NT2/D1 (cell line): ENCODE results near the gene NSMCE1.

ENCODE experiments used
- SUZ12 ChIP-seq: IDR thresholded peaks from 2 replicates; pipeline ENCODE4 v1.6.1; 2011; ENCODE audit not compliant: insufficient read length, insufficient read depth; ENCODE audit errors: extremely low read depth
- YY1 ChIP-seq: IDR thresholded peaks from 2 replicates; pipeline ENCODE4 v1.6.1; 2011; ENCODE audit not compliant: insufficient read length, insufficient read depth

DNA sequence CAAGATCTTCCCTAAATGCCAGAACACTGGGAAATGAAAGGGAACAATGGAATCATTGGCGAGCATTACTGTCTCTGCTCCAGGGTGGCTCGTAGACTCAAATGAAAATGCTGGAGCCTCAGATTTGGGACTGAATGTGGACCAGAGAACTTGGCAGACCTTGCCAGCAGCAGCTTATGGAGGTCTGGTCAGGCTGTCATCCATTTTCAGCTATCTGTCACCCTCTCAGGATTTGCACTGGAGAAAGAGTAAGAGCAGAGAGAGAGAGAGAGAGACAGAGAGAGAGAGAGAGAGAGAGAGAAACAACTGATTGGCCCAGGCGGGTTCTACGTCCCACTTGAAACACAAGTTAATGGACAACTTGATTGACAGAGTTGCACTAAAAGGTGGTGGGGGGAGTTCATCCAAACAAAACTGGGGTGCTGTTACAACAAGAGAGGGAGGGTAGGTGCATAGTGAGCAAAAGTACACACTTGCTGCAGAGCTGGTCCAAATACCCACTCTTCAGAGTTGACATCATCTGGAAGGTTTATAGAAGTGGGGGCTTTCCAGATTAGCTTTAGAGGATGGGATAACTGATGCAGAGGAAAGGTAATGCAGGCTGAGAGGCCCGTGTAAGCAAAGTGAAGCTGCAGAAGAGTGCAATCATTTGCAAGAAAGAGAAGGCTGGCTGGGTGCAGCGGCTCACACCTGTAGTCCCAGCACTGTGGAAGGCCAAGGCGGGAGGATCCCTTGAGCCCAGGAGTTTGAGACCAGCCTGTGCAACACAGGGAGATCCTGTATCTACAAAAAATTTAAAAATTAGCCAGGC is 16.5 kb upstream of the NSMCE1 start:
- TF ChIP-seq SUZ12 (no peak), YY1 (no peak)
